NT2/D1 (cell line): ENCODE results near the gene NTN1.

Experiments
- DNase-seq: peaks from one replicate; pipeline ENCODE4 v3.0.0-alpha.2; 2011; ENCODE audit warnings: low read depth, low spot score
- H3K27me3 ChIP-seq: 2 replicates; pipeline ENCODE4 v1.6.0; 2011; ENCODE audit warnings: mild to moderate bottlenecking; ENCODE audit not compliant: insufficient read length, insufficient read depth
- H3K36me3 ChIP-seq: 2 replicates; pipeline ENCODE4 v1.6.1; 2011; ENCODE audit warnings: mild to moderate bottlenecking, low read length, mixed read lengths; ENCODE audit not compliant: insufficient read depth, insufficient read length
- H3K4me1 ChIP-seq: 2 replicates; pipeline ENCODE4 v1.5.1; 2011; ENCODE audit not compliant: insufficient read depth, insufficient read length
- H3K4me3 ChIP-seq: 2 replicates; pipeline ENCODE4 v1.5.1; 2011; ENCODE audit warnings: low read depth; ENCODE audit not compliant: insufficient read length
- H3K9ac ChIP-seq: 2 replicates; pipeline ENCODE4 v1.6.0; 2011; ENCODE audit warnings: low read depth; ENCODE audit not compliant: insufficient read length
- H3K9me3 ChIP-seq: 2 replicates; pipeline ENCODE4 v1.5.1; 2011; ENCODE audit warnings: mild to moderate bottlenecking, low read length; ENCODE audit not compliant: insufficient read depth
- SUZ12 ChIP-seq: IDR thresholded peaks from 2 replicates; pipeline ENCODE4 v1.6.1; 2011; ENCODE audit not compliant: insufficient read length, insufficient read depth; ENCODE audit errors: extremely low read depth
- YY1 ChIP-seq: IDR thresholded peaks from 2 replicates; pipeline ENCODE4 v1.6.1; 2011; ENCODE audit not compliant: insufficient read length, insufficient read depth
- ZNF274 ChIP-seq: IDR thresholded peaks from 2 replicates; pipeline ENCODE4 v1.6.1; 2011; ENCODE audit warnings: mild to moderate bottlenecking, low read depth, low read length

Gene NTN1

GRCh38 chr17:9208381-9209105, 187.2 kb downstream of the NTN1 start:
- Histone ChIP-seq H3K4me1 (peaks cover 8% of the 10 kb centered on the region), H3K9me3 (no peaks in the 10 kb centered on the region), H3K9ac (no peak overlapping the region), H3K27me3 (no peaks in the 10 kb centered on the region), H3K4me3 (no peak overlapping the region), H3K36me3 (no peaks in the 10 kb centered on the region)
- no peak for DNase-seq
- TF ChIP-seq YY1 (no peak), SUZ12 (no peak), ZNF274 (no peak)

DNA sequence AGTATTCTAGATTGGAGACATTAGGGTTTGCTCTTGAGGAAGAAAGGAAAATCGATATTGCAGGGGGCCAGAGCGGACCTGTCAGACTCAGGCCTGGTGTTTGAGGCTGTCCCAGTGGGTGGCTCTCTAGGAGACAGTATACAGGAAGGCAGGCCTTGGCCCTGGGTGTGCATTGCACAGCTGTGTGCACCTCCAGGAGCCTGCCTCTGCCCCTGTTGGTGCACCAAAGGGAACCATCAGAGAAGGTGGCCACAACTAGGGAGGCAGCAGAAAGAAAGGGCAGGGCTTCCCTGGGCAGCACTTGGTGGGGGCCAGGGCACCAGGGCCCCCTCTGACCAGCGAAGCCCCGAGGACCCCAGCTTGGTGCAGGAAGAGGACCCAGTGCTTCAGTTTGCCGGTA, 188.0 kb downstream of the NTN1 start:
- Histone ChIP-seq H3K4me1 (peaks cover 8% of the 10 kb centered on the region), H3K36me3 (no peaks in the 10 kb centered on the region), H3K27me3 (no peaks in the 10 kb centered on the region), H3K4me3 (no peak overlapping the region), H3K9ac (no peak overlapping the region), H3K9me3 (no peaks in the 10 kb centered on the region)
- DNase-seq, result no peak
- TF ChIP-seq YY1 (no peak), SUZ12 (no peak), ZNF274 (no peak)

GRCh38 chr17:9209781-9210370, 188.6 kb downstream of the NTN1 start:
- DNase-seq, result no peak
- H3K9ac ChIP-seq, result no peak overlapping the region
- no peaks in the 10 kb centered on the region for H3K27me3 ChIP-seq
- no peak overlapping the region for H3K4me3 ChIP-seq
- peaks cover 8% of the 10 kb centered on the region for H3K4me1 ChIP-seq
- peaks cover 2% of the 10 kb centered on the region for H3K9me3 ChIP-seq
- no peaks in the 10 kb centered on the region for H3K36me3 ChIP-seq
- no peak for TF ChIP-seq SUZ12
- no peak for TF ChIP-seq ZNF274
- no peak for TF ChIP-seq YY1

GRCh38 chr17:9211133-9211765, 189.9 kb downstream of the NTN1 start:
- TF ChIP-seq SUZ12 (no peak), ZNF274 (no peak), YY1 (no peak)

DNA sequence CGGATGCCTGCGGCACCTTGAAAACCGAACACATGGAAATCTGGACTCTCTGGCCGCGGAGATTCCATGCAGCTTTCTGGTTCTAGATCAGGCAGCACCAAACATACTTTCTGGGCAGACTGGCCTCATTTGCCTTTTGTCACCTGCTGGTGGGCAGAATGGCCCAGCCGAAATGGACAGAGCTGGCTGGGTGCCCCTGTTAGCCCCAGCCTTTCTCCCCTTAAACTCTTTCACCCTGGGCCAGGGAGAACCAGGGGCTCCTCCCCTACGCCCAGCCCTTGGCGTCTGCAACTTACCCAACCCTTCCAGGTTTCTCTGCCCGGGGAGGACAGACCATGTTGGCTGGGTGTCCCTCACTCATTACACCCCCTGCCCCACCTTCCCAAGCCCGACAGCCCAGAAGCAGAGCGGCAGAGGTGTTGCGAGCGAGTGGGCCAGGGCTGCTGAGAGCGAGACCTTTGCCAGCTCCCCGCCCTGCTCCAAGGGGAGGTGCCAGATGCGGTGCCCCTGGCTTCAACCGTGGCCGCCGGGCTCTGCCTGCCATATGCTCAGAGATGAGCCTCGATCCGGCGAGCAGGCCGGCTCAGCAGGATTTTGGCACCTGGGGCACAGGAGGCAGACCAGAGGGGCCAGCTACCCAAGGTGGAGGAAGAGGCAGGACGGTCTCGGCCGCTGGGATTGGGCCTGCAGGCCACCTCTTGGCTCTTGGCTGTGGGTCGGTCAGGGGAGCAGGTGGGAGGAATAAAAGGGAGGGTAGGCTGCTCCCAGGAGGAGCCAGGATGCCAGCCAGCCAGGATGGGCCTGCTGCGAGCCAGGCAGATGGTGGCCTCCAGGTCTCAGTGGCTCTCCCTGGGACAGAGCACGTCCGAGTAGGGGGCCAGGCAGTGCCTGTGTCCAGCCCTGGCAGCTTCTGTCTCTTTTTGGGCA, 191.3 kb downstream of the NTN1 start:
- DNase-seq, result no peak
- no peak overlapping the region for H3K9ac ChIP-seq
- no peak for TF ChIP-seq SUZ12
- no peaks in the 10 kb centered on the region for H3K27me3 ChIP-seq
- H3K36me3 ChIP-seq, result no peaks in the 10 kb centered on the region
- peaks cover 6% of the 10 kb centered on the region for H3K4me1 ChIP-seq
- H3K9me3 ChIP-seq, result peaks cover 18% of the 10 kb centered on the region
- no peak overlapping the region for H3K4me3 ChIP-seq

More at GRCh38 chr17:9211133-9211765, 189.9 kb downstream of the NTN1 start:
- Histone ChIP-seq H3K36me3 (no peaks in the 10 kb centered on the region), H3K9me3 (peaks cover 16% of the 10 kb centered on the region), H3K4me1 (peaks cover 6% of the 10 kb centered on the region), H3K4me3 (no peak overlapping the region), H3K9ac (no peak overlapping the region), H3K27me3 (no peaks in the 10 kb centered on the region)
- no peak for DNase-seq

GRCh38 chr17:9213303-9213640, 192.0 kb downstream of the NTN1 start:
- H3K9me3 ChIP-seq, result peaks cover 18% of the 10 kb centered on the region
- DNase-seq, result no peak
- no peak for TF ChIP-seq SUZ12
- no peak for TF ChIP-seq YY1
- no peak for TF ChIP-seq ZNF274
- no peaks in the 10 kb centered on the region for H3K27me3 ChIP-seq
- peaks cover 7% of the 10 kb centered on the region for H3K4me1 ChIP-seq
- H3K9ac ChIP-seq, result no peak overlapping the region
- no peak overlapping the region for H3K4me3 ChIP-seq
- H3K36me3 ChIP-seq, result no peaks in the 10 kb centered on the region

GRCh38 chr17:9215465-9215864, 194.2 kb downstream of the NTN1 start:
- H3K27me3 ChIP-seq, result no peaks in the 10 kb centered on the region
- no peak for TF ChIP-seq ZNF274
- TF ChIP-seq SUZ12, result no peak
- TF ChIP-seq YY1, result no peak
- no peak overlapping the region for H3K9ac ChIP-seq
- no peak overlapping the region for H3K4me3 ChIP-seq
- no peak for DNase-seq
- peaks cover 18% of the 10 kb centered on the region for H3K9me3 ChIP-seq
- peaks cover 18% of the 10 kb centered on the region for H3K4me1 ChIP-seq
- H3K36me3 ChIP-seq, result no peaks in the 10 kb centered on the region
